ENCODE results near the gene SUSD2.
A peak's percentile ranks its signal among the peaks of the same experiment; 100 is the strongest.
"Not testable (repeated sequence)": the region's sequence is repeated elsewhere in the genome, so short reads cannot be mapped to it uniquely, and the experiment has no call there.

Gene SUSD2

DNA sequence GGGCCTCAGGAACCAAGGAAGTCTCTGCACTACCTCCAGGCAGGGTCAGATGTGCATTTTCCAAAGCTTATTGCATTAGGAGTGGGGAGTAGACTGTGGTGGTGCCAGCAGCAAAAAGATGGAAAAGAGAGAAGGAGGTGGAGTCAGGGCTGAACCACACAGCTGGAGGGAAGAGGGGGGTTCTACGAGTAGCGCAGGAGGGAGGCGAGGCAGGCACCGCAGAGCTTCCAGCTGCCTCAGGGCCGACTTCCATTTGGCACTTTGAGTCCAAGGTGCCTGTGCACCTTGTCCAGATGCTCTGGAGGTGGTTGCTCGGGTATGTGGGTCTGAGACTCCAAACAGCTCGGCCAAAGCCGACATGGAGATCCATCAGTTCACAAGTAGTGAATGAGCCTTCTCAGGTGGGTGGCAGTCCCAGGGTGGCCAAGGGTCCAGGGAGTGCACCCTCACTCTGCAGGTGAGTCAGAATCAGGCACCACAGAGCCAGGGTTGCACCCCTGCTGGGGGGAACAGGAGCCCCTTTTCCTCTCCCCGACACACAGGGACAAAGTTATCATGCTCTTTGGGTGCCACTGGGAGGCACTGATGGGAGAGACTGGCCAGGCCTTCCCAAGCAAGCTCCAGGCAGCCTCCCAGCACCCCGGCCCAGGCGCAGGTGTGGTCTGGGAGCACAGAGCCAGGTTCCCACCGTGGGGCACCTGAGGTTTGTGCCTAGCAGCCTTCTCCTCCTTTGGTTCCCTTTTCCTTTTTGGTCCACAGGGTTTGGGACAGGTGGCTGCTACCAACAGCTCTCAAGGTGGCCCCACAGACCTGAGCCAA lies 33.4 kb downstream of the SUSD2 start:
- no peak for DNase-seq (ENCODE audit: low read depth in 2 of 2)

DNA sequence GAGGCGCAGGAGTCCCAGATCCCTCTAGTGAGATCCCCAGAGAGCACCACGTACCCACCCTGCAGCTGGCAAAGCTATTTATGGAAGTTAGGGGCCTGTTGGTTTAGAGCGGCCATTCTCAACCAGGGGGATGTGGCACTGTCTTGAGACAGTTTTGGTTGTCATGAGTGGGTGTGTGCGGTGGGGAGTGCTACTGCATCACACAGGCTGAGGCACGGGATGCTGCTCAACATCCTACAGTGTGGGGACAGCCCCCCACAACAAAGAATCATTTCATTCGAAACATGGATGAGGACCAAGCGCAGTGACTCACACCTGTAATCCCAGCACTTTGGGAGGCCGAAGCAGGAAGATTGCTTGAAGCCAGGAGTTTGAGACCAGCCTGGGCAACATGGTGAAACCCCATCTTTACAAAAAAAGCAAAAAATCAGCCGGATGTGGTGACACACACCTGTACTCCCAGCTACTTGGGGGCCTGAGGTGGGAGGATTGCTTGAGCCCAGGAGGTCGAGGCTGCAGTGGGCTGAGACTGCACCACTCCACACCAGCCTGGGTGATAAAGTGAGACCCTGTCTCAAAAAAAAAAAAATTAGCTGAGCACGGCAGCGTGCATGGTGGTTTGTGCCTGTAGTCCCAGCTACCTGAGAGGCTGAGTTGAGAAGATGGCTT lies 35.4 kb downstream of the SUSD2 start:
- DNase-seq (ENCODE audit: low read depth in 2 of 2): no peak

DNA sequence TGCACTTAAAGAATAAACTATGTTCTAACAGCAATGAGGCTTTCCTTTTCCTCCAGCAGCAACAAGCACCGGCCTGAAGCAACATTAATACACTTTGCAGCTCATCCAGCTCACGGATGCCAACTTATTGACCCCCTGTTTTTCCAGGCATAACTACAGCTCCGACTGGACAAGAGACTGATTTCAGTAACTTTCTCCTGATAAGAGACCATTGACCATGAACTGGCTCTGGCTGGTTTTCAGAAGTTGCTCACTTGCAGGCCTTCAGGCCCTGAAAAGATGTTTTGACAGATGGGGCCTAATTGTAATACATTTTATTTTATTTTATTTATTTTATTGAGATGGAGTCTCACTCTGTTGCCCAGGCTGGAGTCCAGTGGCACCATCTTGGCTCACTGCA lies 36.1 kb downstream of the SUSD2 start:
- no peak for DNase-seq (ENCODE audit: low read depth in 2 of 2)

DNA sequence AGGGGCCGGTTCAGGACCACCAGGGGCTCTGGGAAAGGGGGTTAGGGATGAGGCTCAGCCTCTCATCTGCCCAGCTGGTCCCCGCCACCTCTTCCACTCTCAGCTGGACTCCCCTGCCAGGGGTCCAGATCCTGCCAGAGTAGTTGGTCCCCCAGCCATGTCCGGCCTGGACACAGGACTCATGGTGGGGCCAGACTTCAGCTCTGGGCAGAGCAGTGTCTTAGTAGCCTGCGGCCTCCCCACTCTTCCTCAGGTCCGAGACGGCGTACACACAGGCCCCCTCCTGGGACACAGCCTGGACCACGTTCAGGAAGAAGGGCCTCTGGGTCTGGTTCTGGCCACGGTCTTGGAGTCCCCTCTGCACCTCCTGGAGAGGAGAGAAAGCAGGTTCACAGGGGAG lies 38.5 kb downstream of the SUSD2 start:
- DNase-seq (ENCODE audit: low read depth in 2 of 2): no peak

DNA sequence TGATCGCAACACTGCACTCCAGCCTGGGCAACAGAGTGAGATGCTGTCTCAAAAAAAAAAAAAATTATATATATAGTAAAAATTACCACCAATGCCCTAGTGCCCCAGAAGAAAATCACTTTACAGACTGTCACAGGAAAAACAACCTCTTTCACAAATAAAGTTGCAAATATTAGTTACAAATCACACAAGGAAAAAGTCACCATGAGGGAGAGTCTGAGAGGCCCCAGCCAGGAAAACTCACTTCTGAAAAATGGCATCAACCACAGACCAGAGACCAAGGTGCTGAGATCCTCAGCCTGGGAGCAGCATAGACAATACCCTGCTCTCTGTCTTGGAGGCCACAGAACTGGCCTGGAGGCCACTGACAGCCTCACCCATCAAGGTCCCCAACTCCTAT lies 43.2 kb downstream of the SUSD2 start:
- no peak for DNase-seq (ENCODE audit: low read depth in 2 of 2)

DNA sequence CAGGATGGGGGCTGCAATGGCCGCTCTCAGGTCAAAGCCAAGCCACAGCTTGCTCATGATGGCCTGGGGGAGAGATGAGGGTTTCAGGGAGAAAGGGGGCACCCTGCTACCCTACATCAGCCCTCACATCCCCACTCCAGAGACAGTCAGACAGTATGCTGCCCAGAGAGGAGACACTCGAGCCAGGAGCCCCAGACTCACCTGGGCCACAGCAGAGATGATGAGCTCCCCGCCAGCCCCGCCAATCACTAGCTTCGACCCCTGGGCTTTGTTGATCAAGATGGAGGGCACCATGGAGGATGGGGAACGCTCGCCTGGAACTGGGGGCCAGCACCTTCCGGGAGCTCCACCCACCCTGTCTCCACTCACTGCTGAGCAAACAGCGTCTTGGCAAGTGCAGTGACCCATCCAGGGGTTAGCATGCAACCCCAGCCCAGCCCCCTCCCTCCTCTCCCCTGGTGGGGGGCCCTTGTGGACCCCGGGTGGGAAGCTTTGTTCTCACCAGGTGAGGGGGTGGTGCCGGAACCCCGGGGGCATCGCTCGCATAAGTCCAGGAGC lies 43.8 kb downstream of the SUSD2 start:
- DNase-seq (ENCODE audit: low read depth in 2 of 2): no peak

DNA sequence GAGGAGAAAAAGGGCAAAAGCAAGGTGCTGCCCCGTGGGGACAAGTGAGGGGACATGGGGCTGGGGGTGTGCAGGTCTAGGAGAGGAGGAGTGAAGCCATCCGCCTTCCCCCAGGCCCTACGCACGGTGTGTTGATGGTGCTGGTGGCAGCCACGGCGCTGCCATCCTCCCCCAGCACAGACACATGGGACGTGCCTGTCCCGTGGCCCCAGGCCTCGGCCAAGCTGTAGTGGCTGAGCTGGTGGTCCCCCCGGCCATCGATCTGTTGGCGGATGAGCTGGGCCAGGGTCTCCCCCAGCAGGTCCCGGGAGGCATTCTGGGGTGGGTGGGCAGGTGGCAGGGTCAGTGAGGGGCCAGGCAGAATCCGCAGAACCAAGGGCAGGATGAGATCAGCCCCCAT lies 44.7 kb downstream of the SUSD2 start:
- no peak for DNase-seq (ENCODE audit: low read depth in 2 of 2)

DNA sequence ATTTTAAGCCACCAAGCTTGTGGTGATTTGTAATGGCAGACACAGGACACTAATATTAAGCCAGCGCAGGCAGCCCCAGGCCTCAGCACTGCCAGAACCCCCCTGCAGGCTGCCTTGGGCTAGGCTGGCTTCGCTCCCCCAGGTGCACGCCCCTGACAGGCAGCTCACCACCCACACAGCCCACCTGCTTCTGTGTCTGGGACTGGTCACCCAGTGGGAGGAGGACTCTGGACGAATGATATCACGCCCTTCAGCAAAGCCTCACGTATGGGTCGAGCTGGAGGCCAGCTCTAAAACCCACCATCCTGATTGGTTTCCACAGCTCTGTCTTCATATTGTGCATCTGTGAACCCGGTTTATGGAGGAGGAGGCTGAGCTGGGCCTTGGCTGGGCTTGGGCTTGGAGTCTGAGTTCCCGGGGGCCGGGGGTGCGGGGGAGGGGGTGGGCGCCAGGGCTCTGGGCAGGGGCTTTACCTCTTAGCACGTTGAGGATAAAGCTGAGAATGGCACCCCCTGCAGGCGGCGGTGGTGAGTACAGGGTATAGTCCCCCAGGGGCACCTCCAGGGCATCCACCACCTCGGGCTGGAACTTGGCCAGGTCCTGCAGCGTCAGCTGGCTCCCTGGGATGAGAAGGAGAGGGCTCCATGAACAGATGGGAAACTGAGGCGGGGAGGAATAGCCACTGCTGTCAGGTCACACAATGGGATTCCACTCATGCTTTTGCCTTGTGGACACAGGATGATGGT lies 49.8 kb downstream of the SUSD2 start:
- DNase-seq (ENCODE audit: low read depth in 2 of 2): no peak

DNA sequence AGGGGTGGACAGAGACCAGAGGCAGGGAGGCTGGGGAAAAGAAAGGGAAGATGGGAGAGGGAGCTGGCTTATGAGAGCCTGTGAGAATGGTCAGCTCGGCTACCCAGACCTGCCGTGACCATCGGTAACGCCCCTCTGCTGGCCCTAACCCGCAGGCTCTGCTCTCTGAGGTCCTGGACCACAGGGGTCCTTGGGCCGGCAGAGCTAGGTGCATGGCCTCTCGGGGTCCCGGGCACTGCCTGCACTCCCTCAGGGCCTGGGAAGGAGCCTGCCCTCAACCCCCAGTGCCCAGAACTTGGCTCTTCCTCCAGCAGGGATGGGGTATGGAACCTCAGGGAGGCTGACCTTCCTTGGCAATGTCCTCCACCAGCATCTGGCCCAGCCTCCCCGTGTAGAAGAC lies 50.4 kb downstream of the SUSD2 start:
- no peak for DNase-seq (ENCODE audit: low read depth in 2 of 2)

DNA sequence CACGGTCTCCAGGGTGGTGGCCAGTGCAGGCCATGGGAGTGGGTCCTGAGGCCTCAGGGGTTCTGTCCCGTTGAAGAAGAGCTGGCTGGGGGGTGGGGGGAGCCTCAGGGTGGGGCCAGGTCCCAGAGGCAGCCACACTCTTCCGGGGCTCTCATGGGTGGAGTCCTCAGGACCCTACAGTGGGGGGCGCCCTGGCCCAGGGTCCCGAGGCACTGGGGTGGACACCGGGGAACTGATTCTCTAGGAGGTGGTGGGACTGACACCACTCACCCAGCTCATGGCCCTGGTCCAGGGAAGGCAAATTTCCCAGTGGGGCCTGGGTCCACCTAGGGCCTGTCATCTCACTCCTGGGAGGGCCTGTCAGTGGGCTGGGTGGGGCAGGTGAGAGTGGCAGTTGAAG lies 50.8 kb downstream of the SUSD2 start:
- DNase-seq (ENCODE audit: low read depth in 2 of 2): no peak

DNA sequence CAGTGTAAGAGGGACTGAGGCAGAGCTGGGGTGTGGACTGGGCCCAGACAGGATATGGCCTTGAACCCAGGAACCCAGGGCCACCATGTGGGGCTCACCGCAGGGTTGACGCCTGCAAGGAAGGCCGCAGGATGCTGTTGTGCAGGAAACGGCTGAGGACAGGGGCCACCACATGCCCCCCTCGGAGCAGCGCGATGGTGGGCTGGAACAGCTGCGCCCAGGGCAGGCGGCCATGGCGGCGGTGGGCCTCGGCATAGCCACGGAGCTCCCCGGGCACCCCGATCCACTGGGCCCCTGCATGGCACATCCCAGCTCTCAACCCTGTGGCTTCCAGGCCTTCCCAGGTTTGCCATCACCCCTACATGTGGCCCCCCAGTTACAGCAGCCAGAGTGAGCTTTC lies 51.4 kb downstream of the SUSD2 start:
- DNase-seq (ENCODE audit: low read depth in 2 of 2): no peak

DNA sequence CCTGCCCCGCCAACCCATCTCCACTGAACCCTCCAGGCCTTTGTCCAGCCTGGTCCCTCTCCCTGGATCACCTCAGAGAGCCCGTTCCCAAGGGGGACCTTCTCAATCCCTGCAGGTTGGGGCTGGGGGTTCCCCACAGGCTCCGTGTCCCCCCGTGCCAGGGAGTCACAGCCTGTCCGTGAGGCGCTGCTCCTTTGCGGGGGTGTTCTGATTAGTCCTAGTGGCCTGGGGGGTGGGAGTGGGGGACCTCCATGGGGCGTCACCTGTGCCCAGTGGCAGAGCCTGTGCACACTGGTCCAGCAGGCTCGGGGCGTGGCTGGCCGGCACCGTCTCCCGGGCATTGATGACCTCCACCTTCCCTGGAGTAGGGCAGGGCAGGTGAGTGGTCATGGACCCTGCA lies 51.9 kb downstream of the SUSD2 start:
- DNase-seq (ENCODE audit: low read depth in 2 of 2): no peak

DNA sequence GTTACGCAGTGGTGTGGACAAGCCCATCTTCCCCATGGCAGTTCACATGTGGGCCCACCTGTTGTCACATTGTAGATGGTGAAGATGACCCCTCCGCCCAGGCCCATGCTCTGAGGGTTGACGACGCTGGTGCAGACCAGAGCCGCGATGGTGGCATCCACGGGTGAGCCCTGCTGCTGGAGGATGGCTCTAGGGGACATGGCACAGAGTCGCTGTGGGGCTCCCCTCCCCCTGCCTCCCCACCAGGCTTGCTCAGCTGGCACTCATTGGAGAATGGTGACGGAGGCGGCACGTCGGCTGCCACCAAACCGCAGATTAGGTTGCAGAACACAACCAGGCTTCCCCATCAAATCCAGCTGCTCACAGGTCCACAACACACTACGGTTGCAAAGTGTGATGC lies 52.5 kb downstream of the SUSD2 start:
- DNase-seq (ENCODE audit: low read depth in 2 of 2): no peak

DNA sequence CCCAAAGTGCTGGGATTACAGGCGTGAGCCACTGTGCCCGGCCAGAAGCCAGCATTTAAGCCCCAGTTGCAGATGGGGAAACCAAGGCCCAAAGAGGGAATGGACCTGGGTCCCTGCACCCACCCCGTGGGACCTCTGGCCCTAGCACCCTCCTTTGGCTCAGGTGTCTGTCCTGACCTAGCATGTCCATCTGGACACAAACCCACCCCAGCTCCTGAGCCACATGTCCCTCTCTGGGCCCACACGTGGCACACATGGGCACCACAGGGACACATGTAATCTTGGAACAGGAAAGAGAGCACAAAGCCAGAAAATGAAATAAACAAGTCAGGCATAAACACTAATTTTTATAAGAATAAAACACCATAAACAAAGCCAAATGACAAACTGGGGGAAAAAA lies 54.0 kb downstream of the SUSD2 start:
- DNase-seq (ENCODE audit: low read depth in 2 of 2): no peak

DNA sequence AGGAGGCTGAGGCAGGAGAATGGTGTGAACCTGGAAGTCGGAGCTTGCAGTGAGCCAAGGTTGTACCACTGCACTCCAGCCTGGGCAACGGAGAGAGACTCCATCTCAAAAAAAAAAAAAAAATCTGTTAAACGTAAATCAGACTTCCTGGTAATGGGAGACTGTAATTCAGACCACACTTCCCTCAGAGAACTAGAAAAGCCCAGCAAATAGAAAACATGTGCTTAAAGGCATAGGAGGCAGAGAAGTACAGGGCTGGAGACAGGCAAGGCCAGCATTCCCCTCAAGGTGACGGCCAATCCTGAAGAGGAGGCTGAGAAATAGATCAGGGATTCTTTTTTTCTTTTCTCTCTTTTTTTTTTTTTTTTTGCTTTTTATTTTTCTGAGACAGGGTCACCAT lies 55.4 kb downstream of the SUSD2 start:
- peak; percentile 47 to 52 for DNase-seq (ENCODE audit: low read depth in 2 of 2)

DNA sequence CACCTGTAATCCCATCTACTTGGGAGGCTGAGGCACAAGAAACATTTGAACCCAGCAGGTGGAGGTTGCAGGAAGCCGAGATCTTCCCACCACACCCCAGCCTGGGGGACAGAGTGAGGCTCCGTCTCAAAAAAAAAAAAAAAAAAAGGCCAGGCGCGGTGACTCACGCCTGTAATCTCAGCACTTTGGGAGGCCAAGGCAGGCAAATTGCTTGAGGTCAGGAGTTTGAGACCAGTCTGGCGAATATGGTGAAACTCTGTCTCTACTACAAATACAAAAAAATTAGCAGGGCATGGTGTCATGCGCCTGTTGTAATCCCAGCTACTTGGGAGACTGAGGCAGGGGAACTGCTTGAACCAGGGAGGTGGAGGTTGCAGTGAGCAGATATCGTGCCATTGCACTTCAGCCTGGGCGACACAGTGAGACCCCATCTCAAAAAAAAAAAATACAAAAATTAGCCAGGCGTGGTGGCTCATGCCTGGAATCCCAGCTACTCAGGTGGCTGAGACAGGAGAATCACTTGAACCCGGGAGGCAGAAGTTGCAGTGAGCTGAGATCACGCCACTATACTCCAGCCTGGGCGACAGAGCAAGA lies 56.9 kb downstream of the SUSD2 start:
- DNase-seq (ENCODE audit: low read depth in 2 of 2): not testable (repeated sequence)

All from fibroblast of skin of left quadriceps (primary cell).